B cell (primary cell): Measurements from ENCODE around the gene LRRC47. TPM values are rescaled to one million over a fixed set of nuclear protein-coding genes. Genes with fewer than 3 reads are reported as not detected.

Experiments used
- ATAC-seq: fragments of 200-7000 bp; cut with Tn5 transposase; one replicate; pipeline ENCODE4 v1.10.0; 2021; ENCODE audit warnings: low read depth, mild to moderate bottlenecking, moderate number of reproducible peaks, moderate library complexity
- CTCF ChIA-PET: fragments of 350-600 bp; sonication (Branson Sonifier 250); formaldehyde crosslinking; loops from one replicate; lab custom pipeline; 2021; ENCODE audit warnings: antibody characterized with exemption, inconsistent platforms; lab: Charles Lee
- POLR2A ChIA-PET: fragments of 350-600 bp; sonication (Branson Sonifier 250); formaldehyde crosslinking; loops from one replicate; lab custom pipeline; 2021; ENCODE audit warnings: antibody characterized with exemption; lab: Charles Lee
- DNase-seq: peaks from one replicate; pipeline ENCODE4 v3.0.0; 2013
- H2AFZ ChIP-seq: 2 replicates; pipeline ENCODE4 v1.6.1; 2012; ENCODE audit warnings: mild to moderate bottlenecking, low read depth, low read length; ENCODE audit not compliant: insufficient read depth, poor library complexity, severe bottlenecking
- H3K27ac ChIP-seq, 2 donors: 1 replicate in 1 of 2; 2 replicates in 1 of 2; pipeline ENCODE4 v1.5.1; 2012 to 2013; ENCODE audit warnings: low read length in 2 of 2, mild to moderate bottlenecking in 2 of 2, moderate library complexity in 1 of 2
- H3K27me3 ChIP-seq, 4 experiments: fragments of 200-600 bp in 1 of 4; sonication (generic) in 1 of 4; replicated peaks in 1 of 4; 1 replicate in 2 of 4; 2 replicates in 2 of 4; pipeline versions ENCODE4 v1.6.1 to v1.7.0; 2013 to 2016; ENCODE audit warnings: low read length in 3 of 4, mild to moderate bottlenecking in 2 of 4, mixed read lengths in 1 of 4, moderate library complexity in 1 of 4; ENCODE audit not compliant: insufficient read depth in 4 of 4, control insufficient read depth in 3 of 4; ENCODE audit errors: control extremely low read depth in 1 of 4
- H3K36me3 ChIP-seq, 2 experiments: replicated peaks in 1 of 2; 1 replicate in 1 of 2; 2 replicates in 1 of 2; pipeline versions ENCODE4 v1.6.1 to v1.7.1; 2013; ENCODE audit warnings: low read length in 1 of 2; ENCODE audit not compliant: insufficient read depth in 2 of 2, control insufficient read depth in 1 of 2; ENCODE audit errors: control extremely low read depth in 1 of 2, extremely low read depth in 1 of 2
- H3K4me1 ChIP-seq, 2 donors: fragments of 200-600 bp in 1 of 2; sonication (generic) in 1 of 2; 1 replicate in 1 of 2; 2 replicates in 1 of 2; pipeline versions ENCODE4 v1.5.1 to v1.6.1; 2013 to 2017; ENCODE audit warnings: low read length in 2 of 2; ENCODE audit not compliant: control insufficient read depth in 2 of 2, insufficient read depth in 2 of 2
- H3K4me2 ChIP-seq: replicated peaks from 2 replicates; pipeline ENCODE3; 2012; ENCODE audit warnings: mild to moderate bottlenecking, low read depth, low read length; ENCODE audit not compliant: poor library complexity, severe bottlenecking
- H3K4me3 ChIP-seq, 5 experiments: fragments of 200-600 bp in 1 of 5; sonication (generic) in 1 of 5; 1 replicate in 3 of 5; 2 replicates in 2 of 5; pipeline versions ENCODE4 v1.5.1 to v1.7.0; 2011 to 2016; ENCODE audit warnings: low read length in 4 of 5, mild to moderate bottlenecking in 4 of 5, low read depth in 2 of 5, control low read depth in 1 of 5, moderate library complexity in 1 of 5; ENCODE audit not compliant: insufficient read depth in 1 of 5; ENCODE audit errors: control extremely low read depth in 1 of 5, extremely low read depth in 1 of 5
- H3K79me2 ChIP-seq: fragments of 200-600 bp; sonication (generic); one replicate; pipeline ENCODE4 v1.6.0; 2016; ENCODE audit warnings: low read length; ENCODE audit not compliant: control insufficient read depth, insufficient read depth
- H3K9ac ChIP-seq: fragments of 200-600 bp; sonication (generic); 2 replicates; pipeline ENCODE4 v1.6.1; 2017; ENCODE audit warnings: mild to moderate bottlenecking, low read length, moderate library complexity
- H3K9me3 ChIP-seq, 3 donors: one replicate each; pipeline versions ENCODE4 v1.6.1 to v1.7.1; 2013; ENCODE audit warnings: low read length in 2 of 3; ENCODE audit not compliant: control insufficient read depth in 2 of 3, insufficient read depth in 1 of 3; ENCODE audit errors: control extremely low read depth in 1 of 3
- H4K20me1 ChIP-seq: 2 replicates; pipeline ENCODE4 v1.6.0; 2012; ENCODE audit warnings: mild to moderate bottlenecking, low read length; ENCODE audit not compliant: insufficient read depth, control insufficient read depth, poor library complexity, severe bottlenecking
- H3K27ac Mint-ChIP-seq: one replicate; pipeline ENCODE4 v1.8.0; 2021; ENCODE audit warnings: mixed read lengths
- H3K27me3 Mint-ChIP-seq: one replicate; pipeline ENCODE4 v1.8.0; 2021; ENCODE audit warnings: mixed read lengths
- H3K4me1 Mint-ChIP-seq: one replicate; pipeline ENCODE4 v1.8.0; 2021; ENCODE audit warnings: mixed read lengths
- H3K4me3 Mint-ChIP-seq: one replicate; pipeline ENCODE4 v1.8.0; 2021; ENCODE audit warnings: mixed read lengths
- H3K9me3 Mint-ChIP-seq: one replicate; pipeline ENCODE4 v1.8.0; 2022; ENCODE audit warnings: mixed read lengths; ENCODE audit not compliant: insufficient read depth
- EZH2 ChIP-seq: IDR thresholded peaks from 2 replicates; pipeline ENCODE4 v1.6.1; 2012; ENCODE audit warnings: borderline replicate concordance, low read depth, mild to moderate bottlenecking, moderate library complexity, low read length; ENCODE audit not compliant: insufficient read depth, poor library complexity, severe bottlenecking
- WGBS: methylation state at CpG from one replicate; pipeline ENCODE4 v1.1.5; 2013; ENCODE audit warnings: missing lambda C conversion rate; ENCODE audit not compliant: insufficient coverage; 5-methylcytosine and 5-hydroxymethylcytosine counted together
- intact Hi-C: fragments of 100-400 bp; cut with micrococcal nuclease; formaldehyde crosslinking; loops from one replicate; pipeline ENCODE4 v1.10.0; 2022
- polyA plus RNA-seq: library from polyadenylated mRNA; depleted of rRNA; stranded (reverse); fragments of >200 nt; gene quantifications from 2 replicates; pipeline ENCODE4 v1.2.3, GENCODE V29; 2012
- total RNA-seq, 2 donors: library from RNA; stranded (reverse); fragments of 120-200 nt in 1 of 2; gene quantifications; 1 replicate in 1 of 2; 2 replicates in 1 of 2; pipeline versions ENCODE4 v1.2.3 to v1.2.4, GENCODE V29; 2013 to 2022
- TF ChIP-seq, protein P1 (sequence below): fragments of 200-600 bp; IDR thresholded peaks from one replicate; pipeline ENCODE4 v1.8.0; 2022; ENCODE audit warnings: antibody characterized with exemption, mild to moderate bottlenecking

Gene LRRC47
- total and polyA plus RNA-seq, 2 donors (not counting 1 experiment from before 2014, with no cell fraction given) = 16.7 to 48.2 TPM

DNA sequence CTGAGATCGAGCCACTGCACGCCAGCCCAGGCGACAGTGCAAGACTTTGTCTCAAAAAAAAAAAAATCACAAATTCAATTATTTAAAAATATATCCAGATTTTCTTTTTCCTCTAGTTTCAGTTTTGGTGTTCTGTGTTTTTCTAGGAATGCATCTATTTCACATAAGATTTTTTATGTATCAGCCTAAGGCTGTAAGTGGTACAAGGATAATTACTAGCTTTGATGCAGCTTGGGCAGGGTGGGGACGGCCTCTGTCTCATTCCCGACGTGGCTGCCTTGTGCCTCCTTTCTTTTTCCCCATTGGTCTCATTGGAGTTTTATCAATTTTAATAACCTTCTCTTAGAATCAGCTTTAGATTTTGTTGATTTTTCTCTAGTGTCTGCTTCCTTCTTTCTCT lies 37.1 kb downstream of the LRRC47 start:
- Histone ChIP-seq H4K20me1 (no peaks in the 10 kb centered on the region), H3K9ac (no peak overlapping the region), H3K4me2 (no peak overlapping the region), H3K4me1 (no peaks in the 10 kb centered on the region), H3K36me3 (no peaks in the 10 kb centered on the region), H3K27me3 (peaks cover 0 to 23% (median 0%) of the 10 kb centered on the region in 4 experiments), H3K4me3 (no peak overlapping the region), H2AFZ (no peak overlapping the region), H3K79me2 (no peaks in the 10 kb centered on the region), H3K27ac (no peak overlapping the region), H3K9me3 (peaks cover 0 to 12% (median 0%) of the 10 kb centered on the region in 3 donors)
- TF ChIP-seq EZH2 = no peak
- TF ChIP-seq, protein P1, sequence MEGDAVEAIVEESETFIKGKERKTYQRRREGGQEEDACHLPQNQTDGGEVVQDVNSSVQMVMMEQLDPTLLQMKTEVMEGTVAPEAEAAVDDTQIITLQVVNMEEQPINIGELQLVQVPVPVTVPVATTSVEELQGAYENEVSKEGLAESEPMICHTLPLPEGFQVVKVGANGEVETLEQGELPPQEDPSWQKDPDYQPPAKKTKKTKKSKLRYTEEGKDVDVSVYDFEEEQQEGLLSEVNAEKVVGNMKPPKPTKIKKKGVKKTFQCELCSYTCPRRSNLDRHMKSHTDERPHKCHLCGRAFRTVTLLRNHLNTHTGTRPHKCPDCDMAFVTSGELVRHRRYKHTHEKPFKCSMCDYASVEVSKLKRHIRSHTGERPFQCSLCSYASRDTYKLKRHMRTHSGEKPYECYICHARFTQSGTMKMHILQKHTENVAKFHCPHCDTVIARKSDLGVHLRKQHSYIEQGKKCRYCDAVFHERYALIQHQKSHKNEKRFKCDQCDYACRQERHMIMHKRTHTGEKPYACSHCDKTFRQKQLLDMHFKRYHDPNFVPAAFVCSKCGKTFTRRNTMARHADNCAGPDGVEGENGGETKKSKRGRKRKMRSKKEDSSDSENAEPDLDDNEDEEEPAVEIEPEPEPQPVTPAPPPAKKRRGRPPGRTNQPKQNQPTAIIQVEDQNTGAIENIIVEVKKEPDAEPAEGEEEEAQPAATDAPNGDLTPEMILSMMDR = no peak
- Mint-ChIP-seq H3K9me3 (no peaks in the 10 kb centered on the region), H3K27me3 (peaks cover 30% of the 10 kb centered on the region), H3K4me3 (no peak overlapping the region), H3K4me1 (no peaks in the 10 kb centered on the region), H3K27ac (no peak overlapping the region)
- POLR2A ChIA-PET = no interaction called here
- CTCF ChIA-PET = no interaction called here
- ATAC-seq (no peak), DNase-seq (no peak)
- WGBS = no CpG with 5 or more reads among the region's 6 CpGs
- intact Hi-C loops = no loop called here

DNA sequence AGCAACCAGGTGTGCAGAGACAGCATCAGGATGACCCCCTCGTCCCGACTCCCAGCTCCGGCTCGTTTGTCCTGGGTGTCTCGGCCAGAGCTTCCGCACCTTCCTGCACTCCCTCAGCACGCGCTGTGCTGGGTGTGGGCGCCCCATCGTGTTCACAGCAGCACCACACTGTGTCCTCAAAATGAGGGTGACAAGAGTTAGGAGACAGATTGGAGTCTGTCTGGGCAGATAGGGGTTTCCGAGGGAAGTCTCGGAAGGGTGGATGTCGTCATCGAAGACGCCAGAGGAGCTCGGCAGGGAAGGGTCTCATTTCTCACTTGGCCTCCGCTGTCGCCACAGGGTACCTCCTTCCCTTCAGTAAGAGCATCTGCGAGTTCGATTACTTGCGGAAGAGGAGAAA lies 39.9 kb downstream of the LRRC47 start:
- Histone ChIP-seq H3K9ac (no peak overlapping the region), H3K9me3 (peaks cover 0 to 9% (median 0%) of the 10 kb centered on the region in 3 donors), H3K4me2 (no peak overlapping the region), H2AFZ (no peak overlapping the region), H3K4me3 (no peak overlapping the region), H3K36me3 (no peaks in the 10 kb centered on the region), H3K79me2 (no peaks in the 10 kb centered on the region), H3K4me1 (no peaks in the 10 kb centered on the region), H3K27me3 (peaks cover 0 to 27% (median 0%) of the 10 kb centered on the region in 4 experiments), H4K20me1 (no peaks in the 10 kb centered on the region), H3K27ac (no peak overlapping the region)
- no peak for ATAC-seq
- Mint-ChIP-seq H3K27me3 (peaks cover 27% of the 10 kb centered on the region), H3K4me3 (no peak overlapping the region), H3K9me3 (no peaks in the 10 kb centered on the region), H3K4me1 (no peaks in the 10 kb centered on the region), H3K27ac (no peak overlapping the region)
- WGBS = 89% methylated on average over 21 of the region's 21 CpGs
- TF ChIP-seq EZH2 = no peak
- TF ChIP-seq, protein P1 = no peak
- intact Hi-C loops = no loop called here
- POLR2A ChIA-PET = no interaction called here
- no peak for DNase-seq
- CTCF ChIA-PET = no interaction called here
